Left ventricle myocardium inferior (tissue), 1 donor: ENCODE results near the gene HACL1. TPM values are rescaled to one million over a fixed set of nuclear protein-coding genes. Genes with fewer than 3 reads are reported as not detected.

Source experiments
- DNase-seq: peaks from one replicate; pipeline ENCODE4 v3.0.0-alpha.2; 2020
- H3K27ac ChIP-seq: fragments of 200-600 bp; replicated peaks from 2 replicates; pipeline ENCODE4 v1.8.0; 2021
- H3K27me3 ChIP-seq: fragments of 200-600 bp; 2 replicates; pipeline ENCODE4 v1.8.0; 2021; ENCODE audit warnings: low read depth
- H3K36me3 ChIP-seq: fragments of 200-600 bp; 2 replicates; pipeline ENCODE4 v1.8.0; 2021
- H3K4me1 ChIP-seq: fragments of 200-600 bp; 2 replicates; pipeline ENCODE4 v1.8.0; 2021
- H3K4me3 ChIP-seq: fragments of 200-600 bp; 2 replicates; pipeline ENCODE4 v1.8.0; 2021; ENCODE audit warnings: mild to moderate bottlenecking, moderate library complexity
- H3K9me3 ChIP-seq: fragments of 200-600 bp; replicated peaks from 2 replicates; pipeline ENCODE4 v1.8.0; 2021
- CTCF ChIP-seq: fragments of 200-600 bp; IDR thresholded peaks from 2 replicates; pipeline ENCODE4 v1.8.0; 2021; ENCODE audit warnings: antibody characterized with exemption, mild to moderate bottlenecking, borderline replicate concordance
- intact Hi-C: fragments of 100-400 bp; cut with micrococcal nuclease; formaldehyde crosslinking; loops from one replicate; pipeline ENCODE4 v1.11.0; 2022
- total RNA-seq: library from RNA; stranded (reverse); fragmentation: NEBNext Ultra II Directional; extraction: Animal tissue kit (Norgen Biotek cat#: 25700); gene quantifications from one replicate; pipeline ENCODE4 v1.2.1, GENCODE V29; 2021
- donor health status: DM: no; HTN: yes; CAD: no; lungs with severe emphysema.

Gene HACL1
- total RNA-seq, 1 donor from 2014 or later, result 14.9 TPM

- TF ChIP-seq CTCF, result no peak
- peak overlapping the region; percentile 76 for H3K27ac ChIP-seq
- no peak overlapping the region for H3K4me3 ChIP-seq
- H3K27me3 ChIP-seq, result no peaks in the 10 kb centered on the region
- no peak for DNase-seq
- no peaks in the 10 kb centered on the region for H3K9me3 ChIP-seq
- peaks cover 27% of the 10 kb centered on the region for H3K4me1 ChIP-seq
- peaks cover 6% of the 10 kb centered on the region for H3K36me3 ChIP-seq
- intact Hi-C loops, result no loop called here
These were observed 44.6 kb upstream of the HACL1 start for GRCh38 chr3:15645740-15646501.

GRCh38 chr3:15645246-15645645 is 43.9 kb upstream of the HACL1 start:
- Histone ChIP-seq H3K4me3 (no peak overlapping the region), H3K36me3 (peaks cover 6% of the 10 kb centered on the region), H3K27ac (no peak overlapping the region), H3K9me3 (no peaks in the 10 kb centered on the region), H3K27me3 (no peaks in the 10 kb centered on the region), H3K4me1 (peaks cover 27% of the 10 kb centered on the region)
- DNase-seq, result no peak
- TF ChIP-seq CTCF, result no peak
- intact Hi-C loops, result no loop called here

- H3K27me3 ChIP-seq, result no peaks in the 10 kb centered on the region
- TF ChIP-seq CTCF, result no peak
- no peaks in the 10 kb centered on the region for H3K36me3 ChIP-seq
- H3K4me1 ChIP-seq, result peaks cover 35% of the 10 kb centered on the region
- no peaks in the 10 kb centered on the region for H3K9me3 ChIP-seq
- H3K27ac ChIP-seq, result no peak overlapping the region
- no peak overlapping the region for H3K4me3 ChIP-seq
- intact Hi-C loops, result no loop called here
- DNase-seq, result no peak
These were observed 37.5 kb upstream of the HACL1 start for GRCh38 chr3:15638891-15639262.

GRCh38 chr3:15638193-15638890 is 37.0 kb upstream of the HACL1 start:
- no peak for DNase-seq
- no peaks in the 10 kb centered on the region for H3K9me3 ChIP-seq
- H3K27me3 ChIP-seq, result no peaks in the 10 kb centered on the region
- TF ChIP-seq CTCF, result no peak
- intact Hi-C loops, result no loop called here
- H3K4me3 ChIP-seq, result no peak overlapping the region
- H3K4me1 ChIP-seq, result peaks cover 38% of the 10 kb centered on the region
- no peaks in the 10 kb centered on the region for H3K36me3 ChIP-seq
- H3K27ac ChIP-seq, result no peak overlapping the region

- no peak for DNase-seq
- TF ChIP-seq CTCF, result no peak
- Histone ChIP-seq H3K27me3 (no peaks in the 10 kb centered on the region), H3K4me1 (peaks cover 38% of the 10 kb centered on the region), H3K4me3 (no peak overlapping the region), H3K27ac (peak overlapping the region; percentile 73), H3K36me3 (no peaks in the 10 kb centered on the region), H3K9me3 (no peaks in the 10 kb centered on the region)
- intact Hi-C loops, result no loop called here
These were observed 36.0 kb upstream of the HACL1 start for GRCh38 chr3:15637131-15637951.
